ENCODE results near the gene CAPN15. TPM values are rescaled to one million over a fixed set of nuclear protein-coding genes. Genes with fewer than 3 reads are reported as not detected.

Gene CAPN15
- total RNA-seq, 1 donor from 2014 or later = 38.7 TPM

- no peak overlapping the region for H3K4me3 Mint-ChIP-seq (ENCODE audit: unreplicated experiment)
- Histone ChIP-seq H3K9me3 (ENCODE audit: insufficient read depth, low read depth, low read length) (no peaks in the 10 kb centered on the region), H3K27me3 (ENCODE audit: insufficient read depth, low read length) (no peaks in the 10 kb centered on the region), H3K4me2 (ENCODE audit: low read length) (no peak overlapping the region), H3K36me3 (ENCODE audit: insufficient read depth, low read length) (peaks cover 5% of the 10 kb centered on the region), H3K4me3 (ENCODE audit: insufficient read depth, low read depth, low read length) (no peak overlapping the region), H3K27ac (ENCODE audit: low read depth, low read length) (no peak overlapping the region), H2AFZ (ENCODE audit: low read depth, low read length) (no peak overlapping the region), H4K20me1 (ENCODE audit: insufficient read depth, low read length) (peaks cover 11% of the 10 kb centered on the region), H3K9ac (ENCODE audit: low read length) (no peak overlapping the region), H3K4me1 (ENCODE audit: insufficient read depth, low read length) (no peaks in the 10 kb centered on the region), H3K79me2 (ENCODE audit: insufficient read depth, low read length) (peaks cover 2% of the 10 kb centered on the region)
- H3K27ac Mint-ChIP-seq (ENCODE audit: unreplicated experiment) = no peak overlapping the region
- no peaks in the 10 kb centered on the region for H3K9me3 Mint-ChIP-seq (ENCODE audit: unreplicated experiment)
- no peaks in the 10 kb centered on the region for H3K27me3 Mint-ChIP-seq (ENCODE audit: low read depth, unreplicated experiment)
- TF ChIP-seq, protein P1, sequence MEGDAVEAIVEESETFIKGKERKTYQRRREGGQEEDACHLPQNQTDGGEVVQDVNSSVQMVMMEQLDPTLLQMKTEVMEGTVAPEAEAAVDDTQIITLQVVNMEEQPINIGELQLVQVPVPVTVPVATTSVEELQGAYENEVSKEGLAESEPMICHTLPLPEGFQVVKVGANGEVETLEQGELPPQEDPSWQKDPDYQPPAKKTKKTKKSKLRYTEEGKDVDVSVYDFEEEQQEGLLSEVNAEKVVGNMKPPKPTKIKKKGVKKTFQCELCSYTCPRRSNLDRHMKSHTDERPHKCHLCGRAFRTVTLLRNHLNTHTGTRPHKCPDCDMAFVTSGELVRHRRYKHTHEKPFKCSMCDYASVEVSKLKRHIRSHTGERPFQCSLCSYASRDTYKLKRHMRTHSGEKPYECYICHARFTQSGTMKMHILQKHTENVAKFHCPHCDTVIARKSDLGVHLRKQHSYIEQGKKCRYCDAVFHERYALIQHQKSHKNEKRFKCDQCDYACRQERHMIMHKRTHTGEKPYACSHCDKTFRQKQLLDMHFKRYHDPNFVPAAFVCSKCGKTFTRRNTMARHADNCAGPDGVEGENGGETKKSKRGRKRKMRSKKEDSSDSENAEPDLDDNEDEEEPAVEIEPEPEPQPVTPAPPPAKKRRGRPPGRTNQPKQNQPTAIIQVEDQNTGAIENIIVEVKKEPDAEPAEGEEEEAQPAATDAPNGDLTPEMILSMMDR (IDR thresholded peaks at IDR 0.05; ENCODE audit: insufficient read depth, low read depth, low read length) = no peak
- TF ChIP-seq EZH2 (IDR thresholded peaks at IDR 0.05; ENCODE audit: insufficient read depth, low read length) = no peak
- FAIRE-seq = no peak
- DNase-seq (ENCODE audit: low read depth) = no peak
- peaks cover 5% of the 10 kb centered on the region for H3K4me1 Mint-ChIP-seq (ENCODE audit: low read depth, unreplicated experiment)
- H3K36me3 Mint-ChIP-seq (ENCODE audit: low read depth, unreplicated experiment) = no peaks in the 10 kb centered on the region
These were observed 50.3 kb downstream of the CAPN15 start for GRCh38 chr16:577796-578195.

DNA sequence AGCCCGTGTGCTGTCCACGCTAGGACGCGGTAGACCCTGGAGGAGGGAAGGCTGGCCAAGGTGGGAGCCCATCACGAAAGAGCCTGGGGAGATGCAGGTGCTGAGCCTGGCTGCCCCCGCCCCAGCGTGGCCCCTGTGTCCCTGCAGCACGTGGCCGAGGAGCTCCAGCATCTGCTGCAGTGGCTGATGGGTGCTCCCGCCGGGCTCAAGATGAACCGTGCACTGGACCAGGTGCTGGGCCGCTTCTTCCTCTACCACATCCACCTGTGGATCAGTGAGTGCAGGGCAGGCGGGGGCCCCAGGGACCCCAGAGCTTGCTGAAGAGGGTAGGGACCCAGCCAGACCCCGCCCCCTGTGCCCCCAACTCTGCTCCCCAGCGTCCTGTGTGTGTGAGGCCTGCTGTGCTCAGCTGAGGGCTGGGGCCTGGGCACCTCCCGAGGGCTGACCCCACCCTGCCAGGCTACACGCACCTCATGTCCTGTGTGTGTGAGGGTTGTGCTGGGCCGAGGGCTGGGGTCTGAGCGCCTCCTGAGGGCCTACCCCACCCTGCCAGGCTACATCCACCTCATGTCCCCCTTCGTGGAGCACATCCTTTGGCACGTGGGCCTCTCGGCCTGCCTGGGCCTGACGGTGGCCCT, 50.8 kb downstream of the CAPN15 start:
- H3K4me3 ChIP-seq (ENCODE audit: insufficient read depth, low read depth, low read length) = no peak overlapping the region
- no peaks in the 10 kb centered on the region for H3K79me2 ChIP-seq (ENCODE audit: insufficient read depth, low read length)
- DNase-seq (ENCODE audit: low read depth) (no peak), FAIRE-seq (no peak)
- H3K4me2 ChIP-seq (ENCODE audit: low read length) = no peak overlapping the region
- Mint-ChIP-seq H3K27ac (ENCODE audit: unreplicated experiment) (no peak overlapping the region), H3K9me3 (ENCODE audit: unreplicated experiment) (no peaks in the 10 kb centered on the region), H3K4me1 (ENCODE audit: low read depth, unreplicated experiment) (peaks cover 5% of the 10 kb centered on the region), H3K4me3 (ENCODE audit: unreplicated experiment) (no peak overlapping the region), H3K27me3 (ENCODE audit: low read depth, unreplicated experiment) (no peaks in the 10 kb centered on the region), H3K36me3 (ENCODE audit: low read depth, unreplicated experiment) (no peaks in the 10 kb centered on the region)
- H3K9me3 ChIP-seq (ENCODE audit: insufficient read depth, low read depth, low read length) = no peaks in the 10 kb centered on the region
- H3K9ac ChIP-seq (ENCODE audit: low read length) = no peak overlapping the region
- no peaks in the 10 kb centered on the region for H3K27me3 ChIP-seq (ENCODE audit: insufficient read depth, low read length)
- H4K20me1 ChIP-seq (ENCODE audit: insufficient read depth, low read length) = peaks cover 10% of the 10 kb centered on the region
- no peaks in the 10 kb centered on the region for H3K4me1 ChIP-seq (ENCODE audit: insufficient read depth, low read length)
- H2AFZ ChIP-seq (ENCODE audit: low read depth, low read length) = no peak overlapping the region
- TF ChIP-seq EZH2 (IDR thresholded peaks at IDR 0.05; ENCODE audit: insufficient read depth, low read length) = no peak
- TF ChIP-seq, protein P1 (IDR thresholded peaks at IDR 0.05; ENCODE audit: insufficient read depth, low read depth, low read length) = no peak
- peaks cover 5% of the 10 kb centered on the region for H3K36me3 ChIP-seq (ENCODE audit: insufficient read depth, low read length)
- H3K27ac ChIP-seq (ENCODE audit: low read depth, low read length) = no peak overlapping the region

DNA sequence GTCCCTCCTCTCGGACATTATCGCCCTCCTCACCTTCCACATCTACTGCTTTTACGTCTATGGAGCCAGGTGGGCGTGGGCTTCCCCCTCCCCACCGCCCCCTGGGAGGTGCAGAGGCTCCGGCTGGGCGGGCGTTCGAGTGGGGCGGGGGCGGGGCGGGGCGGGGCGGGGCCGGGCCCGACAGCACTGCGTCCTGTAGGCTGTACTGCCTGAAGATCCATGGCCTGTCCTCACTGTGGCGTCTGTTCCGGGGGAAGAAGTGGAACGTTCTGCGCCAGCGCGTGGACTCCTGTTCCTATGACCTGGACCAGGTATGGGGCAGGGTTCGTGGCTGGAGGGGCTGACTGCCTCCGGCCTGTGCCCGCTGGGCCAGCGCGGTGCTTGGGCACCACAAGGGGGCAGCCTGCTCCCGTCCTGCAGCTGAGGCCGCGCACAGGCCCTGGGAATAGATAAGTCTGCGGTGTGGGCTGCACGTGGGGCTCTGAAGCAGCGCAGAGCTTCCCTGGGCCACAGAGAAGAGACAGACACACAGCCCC, 51.4 kb downstream of the CAPN15 start:
- peak; percentile 41 for DNase-seq (ENCODE audit: low read depth)
- no peak for TF ChIP-seq EZH2 (IDR thresholded peaks at IDR 0.05; ENCODE audit: insufficient read depth, low read length)
- TF ChIP-seq, protein P1 (IDR thresholded peaks at IDR 0.05; ENCODE audit: insufficient read depth, low read depth, low read length) = peak; percentile 43
- Histone ChIP-seq H3K36me3 (ENCODE audit: insufficient read depth, low read length) (peaks cover 5% of the 10 kb centered on the region), H3K4me2 (ENCODE audit: low read length) (peak overlapping the region; percentile 58), H3K27me3 (ENCODE audit: insufficient read depth, low read length) (no peaks in the 10 kb centered on the region), H3K9me3 (ENCODE audit: insufficient read depth, low read depth, low read length) (no peaks in the 10 kb centered on the region), H3K27ac (ENCODE audit: low read depth, low read length) (no peak overlapping the region), H3K79me2 (ENCODE audit: insufficient read depth, low read length) (no peaks in the 10 kb centered on the region), H2AFZ (ENCODE audit: low read depth, low read length) (no peak overlapping the region), H3K9ac (ENCODE audit: low read length) (no peak overlapping the region), H3K4me1 (ENCODE audit: insufficient read depth, low read length) (no peaks in the 10 kb centered on the region), H3K4me3 (ENCODE audit: insufficient read depth, low read depth, low read length) (no peak overlapping the region), H4K20me1 (ENCODE audit: insufficient read depth, low read length) (peaks cover 6% of the 10 kb centered on the region)
- peaks cover 5% of the 10 kb centered on the region for H3K4me1 Mint-ChIP-seq (ENCODE audit: low read depth, unreplicated experiment)
- H3K27me3 Mint-ChIP-seq (ENCODE audit: low read depth, unreplicated experiment) = no peaks in the 10 kb centered on the region
- no peak overlapping the region for H3K27ac Mint-ChIP-seq (ENCODE audit: unreplicated experiment)
- no peaks in the 10 kb centered on the region for H3K36me3 Mint-ChIP-seq (ENCODE audit: low read depth, unreplicated experiment)
- FAIRE-seq = no peak
- no peaks in the 10 kb centered on the region for H3K9me3 Mint-ChIP-seq (ENCODE audit: unreplicated experiment)
- no peak overlapping the region for H3K4me3 Mint-ChIP-seq (ENCODE audit: unreplicated experiment)
